Mesendoderm (in vitro differentiated cells): Measurements from ENCODE around the gene TPRG1L.

Experiments
- DNase-seq: peaks from one replicate; pipeline ENCODE4 v3.0.0; 2013
- H2AK5ac ChIP-seq: 2 replicates; pipeline ENCODE4 v1.6.1; 2013; ENCODE audit warnings: low read length, inconsistent platforms
- H2BK120ac ChIP-seq: 2 replicates; pipeline ENCODE4 v1.6.1; 2013; ENCODE audit warnings: low read depth, mild to moderate bottlenecking, low read length, moderate library complexity, mixed read lengths
- H2BK15ac ChIP-seq: replicated peaks from 2 replicates; pipeline ENCODE4 v1.6.1; 2013; ENCODE audit warnings: low read depth, mild to moderate bottlenecking, moderate library complexity
- H2BK5ac ChIP-seq: 2 replicates; pipeline ENCODE4 v1.6.1; 2013; ENCODE audit warnings: low read length, inconsistent platforms
- H3K18ac ChIP-seq: 2 replicates; pipeline ENCODE4 v1.6.1; 2013; ENCODE audit warnings: mild to moderate bottlenecking, low read length, mixed read lengths
- H3K23ac ChIP-seq: one replicate; pipeline ENCODE4 v1.6.1; 2013; ENCODE audit warnings: low read length
- H3K27ac ChIP-seq: 2 replicates; pipeline ENCODE4 v1.5.1; 2013; ENCODE audit warnings: low read depth, mild to moderate bottlenecking, inconsistent platforms, low read length, moderate library complexity
- H3K27me3 ChIP-seq: 2 replicates; pipeline ENCODE4 v1.6.1; 2013; ENCODE audit warnings: low read length, control low read depth, mild to moderate bottlenecking, inconsistent platforms; ENCODE audit not compliant: insufficient read depth, poor library complexity
- H3K36me3 ChIP-seq: 2 replicates; pipeline ENCODE4 v1.6.1; 2013; ENCODE audit warnings: low read length, inconsistent platforms; ENCODE audit not compliant: control insufficient read depth, insufficient read depth
- H3K4ac ChIP-seq: one replicate; pipeline ENCODE4 v1.6.1; 2013; ENCODE audit warnings: low read depth, mild to moderate bottlenecking, low read length, moderate library complexity
- H3K4me1 ChIP-seq: 2 replicates; pipeline ENCODE4 v1.6.1; 2013; ENCODE audit warnings: low read depth, low read length, inconsistent platforms; ENCODE audit not compliant: control insufficient read depth
- H3K4me2 ChIP-seq: 2 replicates; pipeline ENCODE4 v1.6.1; 2013; ENCODE audit warnings: low read length
- H3K4me3 ChIP-seq: 2 replicates; pipeline ENCODE4 v1.5.1; 2013; ENCODE audit warnings: mild to moderate bottlenecking, low read length
- H3K56ac ChIP-seq: one replicate; pipeline ENCODE4 v1.6.1; 2013; ENCODE audit warnings: low read length
- H3K79me1 ChIP-seq: 2 replicates; pipeline ENCODE4 v1.6.1; 2013; ENCODE audit warnings: low read length, inconsistent platforms
- H3K79me2 ChIP-seq: 2 replicates; pipeline ENCODE4 v1.6.1; 2013; ENCODE audit warnings: mild to moderate bottlenecking, low read length; ENCODE audit not compliant: control insufficient read depth, insufficient read depth
- H3K9ac ChIP-seq: 2 replicates; pipeline ENCODE4 v1.6.1; 2013; ENCODE audit warnings: low read length, inconsistent platforms
- H4K5ac ChIP-seq: one replicate; pipeline ENCODE4 v1.6.1; 2013; ENCODE audit warnings: low read length
- H4K8ac ChIP-seq: one replicate; pipeline ENCODE4 v1.6.1; 2013; ENCODE audit warnings: low read depth, mild to moderate bottlenecking, control low read depth, low read length, moderate library complexity
- WGBS: extraction: QIAGEN DNeasy Blood & Tissue Kit; methylation state at CpG from one replicate; pipeline ENCODE4 v1.1.7; 2013; ENCODE audit warnings: low lambda C conversion rate, missing lambda C conversion rate; ENCODE audit not compliant: insufficient coverage; ENCODE audit errors: extremely low coverage; 5-methylcytosine and 5-hydroxymethylcytosine counted together

TPRG1L gene

DNA sequence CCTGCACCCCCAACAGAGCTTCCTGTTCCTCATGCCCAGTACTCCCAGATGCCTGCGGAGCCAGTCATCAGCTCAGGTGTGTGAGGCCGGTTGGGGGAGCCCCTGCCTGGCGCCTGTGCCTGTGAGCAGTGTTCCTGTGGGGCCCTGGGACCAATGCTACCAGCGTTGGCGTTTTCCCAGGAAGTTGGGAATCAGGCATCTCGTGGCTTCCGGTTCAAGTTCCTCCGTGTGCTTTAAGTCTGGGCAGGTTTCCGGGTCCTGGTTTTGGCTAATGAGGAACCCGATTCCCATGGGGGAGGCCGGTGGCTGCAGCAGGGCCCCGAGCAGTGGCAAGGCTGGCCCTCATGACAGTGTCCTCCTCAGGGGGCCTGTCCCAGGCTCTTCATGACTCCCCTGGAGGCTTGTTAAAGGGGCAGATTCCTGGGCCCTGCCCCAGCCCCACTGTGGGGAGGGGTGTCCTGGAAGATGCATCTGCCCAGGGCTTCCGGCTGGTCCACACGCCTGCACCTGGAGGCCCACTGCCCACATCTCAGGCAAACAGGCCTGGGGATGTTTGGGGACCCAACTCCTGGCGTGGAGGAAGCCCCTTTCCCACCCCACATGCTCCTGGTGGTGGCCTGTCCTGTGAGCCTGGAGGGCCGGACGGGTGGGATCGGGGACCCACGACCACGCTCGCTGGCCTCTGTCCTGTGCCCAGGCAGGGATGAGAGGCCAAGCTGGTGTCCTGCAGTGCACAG lies 53.7 kb downstream of the TPRG1L start:
- Histone ChIP-seq H3K4me1 (no peaks in the 10 kb centered on the region), H2BK15ac (no peak overlapping the region), H2BK5ac (no peak overlapping the region), H3K56ac (peak overlapping the region; percentile 15), H3K27ac (no peak overlapping the region), H2AK5ac (no peak overlapping the region), H3K23ac (no peak overlapping the region), H3K18ac (no peak overlapping the region), H2BK120ac (no peak overlapping the region), H4K5ac (no peak overlapping the region), H4K8ac (no peak overlapping the region), H3K9ac (no peak overlapping the region), H3K79me2 (no peaks in the 10 kb centered on the region), H3K79me1 (no peaks in the 10 kb centered on the region), H3K4ac (no peak overlapping the region), H3K4me3 (no peak overlapping the region), H3K36me3 (no peaks in the 10 kb centered on the region), H3K27me3 (no peaks in the 10 kb centered on the region), H3K4me2 (no peak overlapping the region)
- DNase-seq = peak; percentile 79
- WGBS = no CpG with 5 or more reads among the region's 21 CpGs

DNA sequence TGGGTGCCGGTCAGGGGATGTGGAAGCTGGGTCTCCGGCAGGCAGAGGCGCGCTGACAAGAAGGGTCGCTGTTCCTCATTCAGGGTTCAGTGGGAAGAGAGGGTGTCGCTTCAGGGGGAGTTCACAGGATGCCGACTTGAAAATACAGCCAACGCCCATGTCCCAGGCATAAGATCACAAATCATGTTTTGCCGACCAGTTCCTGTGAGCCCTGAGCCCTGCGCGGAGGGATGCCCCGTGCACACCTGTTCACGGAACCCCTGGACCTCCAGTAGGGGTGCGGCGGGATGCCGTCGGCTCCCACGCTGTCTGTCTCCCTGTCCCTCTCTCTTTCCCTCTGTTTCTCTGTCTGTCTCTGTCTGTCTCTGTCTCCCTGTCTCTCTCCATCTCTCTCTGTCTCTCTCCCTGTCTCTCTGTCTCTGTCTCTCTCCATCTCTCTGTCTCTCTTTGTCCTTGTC lies 54.3 kb downstream of the TPRG1L start:
- H4K8ac ChIP-seq = no peak overlapping the region
- H3K79me1 ChIP-seq = no peaks in the 10 kb centered on the region
- no CpG with 5 or more reads among the region's 18 CpGs for WGBS
- H3K18ac ChIP-seq = no peak overlapping the region
- H3K4ac ChIP-seq = no peak overlapping the region
- no peak overlapping the region for H2BK5ac ChIP-seq
- no peak for DNase-seq
- H2BK15ac ChIP-seq = no peak overlapping the region
- no peak overlapping the region for H2AK5ac ChIP-seq
- H3K56ac ChIP-seq = no peak overlapping the region
- H3K27ac ChIP-seq = no peak overlapping the region
- H2BK120ac ChIP-seq = no peak overlapping the region
- no peaks in the 10 kb centered on the region for H3K27me3 ChIP-seq
- H3K79me2 ChIP-seq = no peaks in the 10 kb centered on the region
- H4K5ac ChIP-seq = no peak overlapping the region
- H3K4me1 ChIP-seq = no peaks in the 10 kb centered on the region
- H3K36me3 ChIP-seq = no peaks in the 10 kb centered on the region
- no peak overlapping the region for H3K4me3 ChIP-seq
- H3K23ac ChIP-seq = no peak overlapping the region
- H3K4me2 ChIP-seq = no peak overlapping the region
- H3K9ac ChIP-seq = no peak overlapping the region
